ENCODE data around the gene CCDC57. TPM values are rescaled to one million over a fixed set of nuclear protein-coding genes. Genes with fewer than 3 reads are reported as not detected.

Gene CCDC57
- polyA plus RNA-seq, 5 donors = 42.5 to 68.9 (median 64.8) TPM

DNA sequence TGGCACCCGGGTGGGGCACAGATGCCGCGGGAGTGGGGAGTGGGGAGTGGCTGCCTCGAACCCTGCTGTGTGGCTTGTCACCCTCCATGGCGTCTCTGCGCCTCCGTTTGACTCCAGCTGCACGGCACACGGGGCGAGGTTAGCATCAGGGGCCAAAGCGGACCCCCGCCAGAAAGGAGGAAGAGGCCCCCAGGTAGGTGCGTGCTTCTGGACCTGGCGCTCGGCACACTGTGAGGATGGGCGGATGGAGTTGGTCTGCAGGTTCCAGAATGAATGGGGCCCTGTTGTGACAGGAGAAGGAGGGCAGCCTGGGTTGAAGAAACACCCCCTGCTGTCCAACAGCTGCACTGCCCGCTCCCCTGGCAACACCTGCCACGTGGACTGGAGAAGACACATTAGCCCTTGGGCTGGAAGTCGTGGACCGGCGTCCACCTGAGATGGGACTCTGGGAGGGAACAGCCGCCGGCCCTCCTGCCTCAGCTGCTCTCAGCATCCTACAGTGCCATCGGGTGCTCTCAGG, 105.2 kb downstream of the CCDC57 start:
- no peak for DNase-seq

DNA sequence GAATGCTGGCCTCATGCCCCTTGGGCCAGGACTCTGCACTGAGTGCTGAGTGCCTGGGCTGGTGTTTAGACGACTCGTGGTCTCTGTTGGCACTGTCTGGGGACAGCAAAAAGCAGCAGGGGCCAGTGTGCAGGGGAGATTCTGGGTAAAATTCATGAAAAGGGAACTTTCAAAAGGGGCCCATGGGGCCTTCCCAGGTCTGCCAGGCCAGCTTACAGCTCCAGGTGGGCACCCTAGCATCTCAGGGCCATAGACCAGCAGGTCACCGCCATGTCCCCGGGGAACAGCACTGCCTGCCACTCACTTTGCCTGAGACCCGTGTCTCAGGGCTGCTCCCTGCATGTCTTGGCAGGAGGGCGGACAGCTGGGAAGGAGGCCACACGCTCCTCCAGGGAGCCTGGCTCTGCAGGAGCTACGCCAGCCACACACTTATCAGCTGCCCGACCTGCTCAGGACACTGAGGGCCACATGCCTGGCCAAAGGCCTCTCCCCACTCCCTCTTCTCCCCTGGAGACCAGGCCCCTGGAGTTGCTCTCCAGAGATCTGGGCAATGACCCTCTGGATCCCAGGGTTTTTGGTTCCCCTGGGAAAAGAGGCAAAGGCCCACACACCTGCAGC, 105.8 kb downstream of the CCDC57 start:
- DNase-seq = no peak

DNA sequence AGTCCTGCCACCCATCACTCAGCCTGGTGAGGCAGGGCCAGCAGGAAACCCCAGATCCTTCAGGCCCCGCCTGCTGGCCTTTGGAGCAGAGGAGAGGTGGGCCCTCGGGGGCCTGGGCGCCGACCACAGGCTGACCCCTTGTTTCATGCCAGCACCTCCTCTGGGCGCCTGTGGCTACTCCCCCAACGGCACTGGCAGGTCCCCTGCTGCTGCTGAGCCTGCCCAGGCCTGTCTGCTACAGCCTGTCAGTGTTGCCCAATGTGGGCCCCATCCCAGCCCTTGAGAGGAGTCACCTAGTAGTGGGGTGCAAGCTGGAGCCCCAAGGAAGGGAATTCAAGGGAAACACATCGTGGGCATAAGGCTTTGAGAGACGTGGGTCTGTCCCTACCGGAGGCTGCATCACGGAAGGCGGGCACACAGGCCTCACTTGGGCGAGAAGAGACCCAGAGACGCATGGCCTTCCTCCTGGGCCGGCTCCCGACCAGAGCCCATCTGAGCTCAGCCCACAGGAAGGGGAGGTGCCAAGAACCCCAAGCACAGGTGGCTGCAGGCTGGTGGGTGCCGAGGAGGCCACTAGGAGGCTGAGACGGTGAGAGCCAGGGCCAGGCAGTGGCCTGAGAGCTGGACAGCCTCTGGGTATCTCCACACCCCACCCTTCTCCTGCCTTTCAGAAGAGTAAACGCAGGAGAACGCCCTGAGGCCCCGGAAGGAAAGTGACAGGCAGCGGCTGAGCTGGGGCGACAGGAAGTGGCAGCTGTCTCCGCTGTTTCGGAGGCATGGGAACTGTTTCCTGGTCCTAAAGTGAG, 106.6 kb downstream of the CCDC57 start:
- peak in 1 of 2 donors; percentile 33 for DNase-seq

DNA sequence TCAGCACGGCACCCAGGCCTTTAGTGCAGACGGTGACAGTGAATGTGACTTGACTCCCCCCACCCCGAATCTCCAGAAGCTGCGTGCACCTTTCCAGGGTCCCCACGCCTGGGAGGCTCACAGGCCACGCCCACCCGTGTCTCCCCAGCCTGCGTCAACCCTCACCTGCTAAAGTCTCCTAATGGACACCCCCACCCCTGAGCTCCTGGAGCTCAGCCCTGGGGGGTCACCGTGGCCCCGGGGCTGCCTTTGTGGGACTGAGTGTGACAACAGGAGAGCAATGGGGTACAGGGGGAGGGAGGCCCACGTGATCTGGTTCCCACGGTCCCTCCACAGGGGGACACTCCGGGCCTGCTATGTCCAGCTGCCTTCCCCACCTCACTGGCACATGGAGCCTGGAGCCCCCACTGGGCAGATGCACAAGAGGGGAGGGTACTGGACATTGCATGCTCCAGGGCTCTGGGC, 107.2 kb downstream of the CCDC57 start:
- no peak for DNase-seq

DNA sequence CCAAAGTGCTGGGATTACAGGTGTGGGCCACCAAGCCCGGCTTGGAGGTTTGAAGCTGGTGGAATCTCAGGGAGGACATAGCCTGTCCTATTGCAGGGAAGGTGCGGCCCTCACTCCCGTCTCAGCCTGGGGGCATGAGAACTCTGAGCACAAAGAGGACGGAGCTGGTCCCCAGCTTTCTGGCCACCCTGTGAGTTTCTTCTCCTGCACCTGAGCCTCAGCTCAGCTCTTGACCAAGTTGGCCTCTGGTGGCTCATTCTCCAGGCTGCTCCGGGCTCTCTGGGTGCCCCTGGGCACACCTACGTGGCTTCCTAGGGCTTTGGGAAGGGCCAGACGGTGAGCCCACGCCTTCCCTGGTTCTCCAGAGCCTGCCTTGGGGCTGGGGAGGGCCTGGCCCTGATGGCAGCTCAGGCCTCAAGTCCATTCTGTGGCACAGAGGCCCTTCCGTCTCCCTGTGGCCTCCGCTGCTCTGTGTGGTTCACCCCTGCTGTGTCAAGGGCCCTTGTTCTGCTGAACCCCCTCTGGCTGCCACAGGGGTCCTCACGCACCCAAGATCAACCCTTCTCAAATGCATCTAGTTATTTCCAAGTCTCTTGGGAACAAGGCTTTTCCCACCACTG, 107.7 kb downstream of the CCDC57 start:
- no peak for DNase-seq

DNA sequence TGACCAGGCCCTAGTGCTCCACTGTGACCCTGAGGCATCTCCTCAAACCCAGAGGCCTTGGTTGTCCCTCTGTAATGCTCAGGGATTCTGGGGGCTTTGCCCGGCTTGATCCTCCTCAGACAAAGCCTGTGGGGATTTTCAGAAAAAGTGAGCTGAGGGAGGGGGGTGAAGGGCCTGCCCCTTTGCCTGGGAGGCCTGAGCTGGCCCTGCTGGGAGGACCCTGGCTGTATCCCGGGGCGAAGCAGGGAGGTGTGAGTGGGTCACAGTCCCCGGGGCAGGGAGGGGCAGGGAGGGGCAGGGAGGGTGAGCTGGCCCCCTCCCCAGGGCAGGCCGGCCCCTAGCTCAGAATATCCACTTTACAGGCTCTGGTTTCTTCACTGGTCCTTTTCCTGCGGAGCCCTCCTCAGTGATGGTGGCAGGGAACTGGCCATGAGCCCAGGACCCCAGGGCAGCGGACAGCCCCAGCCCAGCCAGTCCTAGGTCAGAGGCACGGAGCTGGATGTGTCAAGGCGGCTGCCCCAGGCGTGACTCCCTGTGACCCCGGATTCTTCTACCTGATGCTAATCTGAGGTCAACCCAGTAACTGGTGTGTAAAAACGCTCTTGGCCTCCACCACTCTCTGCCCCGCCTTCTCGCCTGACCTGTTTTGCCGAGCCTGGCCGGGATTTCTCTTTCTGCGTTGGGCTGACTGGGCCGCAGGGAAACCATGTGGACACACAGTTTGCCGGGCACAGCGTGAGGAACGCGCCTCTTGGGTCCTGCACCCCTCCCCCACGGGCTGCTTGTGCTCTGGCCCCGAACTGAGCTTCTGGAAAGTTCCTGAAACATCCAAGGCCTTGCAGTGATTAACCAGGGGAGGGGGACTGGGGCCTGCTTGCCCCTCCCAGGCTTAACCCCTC, 108.8 kb downstream of the CCDC57 start:
- peak in 1 of 2 donors; percentile 47 for DNase-seq

DNA sequence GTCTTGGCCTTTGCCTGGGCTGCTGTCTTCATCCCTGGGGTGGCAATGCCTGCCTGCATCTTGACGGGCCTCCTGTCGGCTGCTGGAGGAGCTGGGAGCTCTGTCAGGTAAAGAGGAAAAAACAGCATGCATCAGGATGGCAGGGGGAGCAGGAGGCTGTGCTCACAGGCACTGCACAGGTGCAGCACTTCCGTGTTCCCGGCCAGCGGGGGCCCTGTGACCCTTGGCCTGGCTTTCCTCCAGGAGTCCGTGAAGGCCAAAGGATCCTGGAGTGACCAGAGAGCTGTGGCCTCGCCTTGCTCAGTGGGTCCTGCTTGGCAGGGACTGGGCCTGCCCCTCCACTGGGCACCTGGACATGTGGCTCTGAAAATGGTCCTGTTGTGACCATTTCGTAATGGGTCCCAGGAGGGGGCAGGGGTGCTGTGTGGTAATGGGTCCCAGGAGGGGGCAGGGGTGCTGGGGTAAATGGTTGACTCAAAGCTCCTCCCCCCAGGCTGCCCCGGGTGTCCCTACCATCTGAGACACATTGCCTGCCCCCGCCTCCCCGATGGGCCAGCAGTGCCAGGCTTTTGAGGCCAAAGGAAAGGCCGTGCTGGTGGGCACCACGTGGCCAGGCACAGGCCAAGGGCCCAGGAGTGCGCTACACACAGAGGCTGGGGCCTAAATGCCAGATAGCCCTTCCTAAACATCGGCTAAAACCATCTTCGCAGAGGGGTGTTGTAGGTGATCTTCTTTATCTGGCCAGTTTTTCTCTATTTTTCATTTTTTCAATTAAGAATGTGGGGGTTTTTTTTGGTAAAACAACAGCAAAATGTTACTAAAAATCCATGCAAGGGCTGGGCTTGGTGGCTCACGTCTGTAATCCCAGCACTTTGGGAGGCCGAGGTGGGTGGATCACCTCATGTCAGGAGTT, 110.6 kb downstream of the CCDC57 start:
- DNase-seq = no peak

DNA sequence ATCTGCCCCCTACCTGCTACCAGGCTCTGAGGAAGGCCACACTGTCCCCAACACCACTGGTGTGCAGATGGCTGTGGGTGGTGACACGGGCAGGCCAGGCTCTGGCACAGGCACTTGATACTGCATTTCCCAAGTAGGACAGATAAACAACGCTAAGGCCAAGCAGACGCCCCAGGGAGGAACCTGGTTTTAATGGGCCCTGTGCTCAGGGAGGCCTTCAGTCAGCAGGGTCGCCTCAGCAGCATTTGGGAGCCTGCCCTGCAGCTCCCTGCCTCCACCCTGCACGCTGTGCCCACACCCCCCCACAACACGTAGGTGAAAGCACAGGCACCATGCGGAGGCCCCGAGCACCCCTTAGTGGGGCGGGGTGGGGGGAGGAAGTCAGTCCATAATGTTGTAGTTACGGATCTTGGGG, 111.3 kb downstream of the CCDC57 start:
- DNase-seq = no peak

DNA sequence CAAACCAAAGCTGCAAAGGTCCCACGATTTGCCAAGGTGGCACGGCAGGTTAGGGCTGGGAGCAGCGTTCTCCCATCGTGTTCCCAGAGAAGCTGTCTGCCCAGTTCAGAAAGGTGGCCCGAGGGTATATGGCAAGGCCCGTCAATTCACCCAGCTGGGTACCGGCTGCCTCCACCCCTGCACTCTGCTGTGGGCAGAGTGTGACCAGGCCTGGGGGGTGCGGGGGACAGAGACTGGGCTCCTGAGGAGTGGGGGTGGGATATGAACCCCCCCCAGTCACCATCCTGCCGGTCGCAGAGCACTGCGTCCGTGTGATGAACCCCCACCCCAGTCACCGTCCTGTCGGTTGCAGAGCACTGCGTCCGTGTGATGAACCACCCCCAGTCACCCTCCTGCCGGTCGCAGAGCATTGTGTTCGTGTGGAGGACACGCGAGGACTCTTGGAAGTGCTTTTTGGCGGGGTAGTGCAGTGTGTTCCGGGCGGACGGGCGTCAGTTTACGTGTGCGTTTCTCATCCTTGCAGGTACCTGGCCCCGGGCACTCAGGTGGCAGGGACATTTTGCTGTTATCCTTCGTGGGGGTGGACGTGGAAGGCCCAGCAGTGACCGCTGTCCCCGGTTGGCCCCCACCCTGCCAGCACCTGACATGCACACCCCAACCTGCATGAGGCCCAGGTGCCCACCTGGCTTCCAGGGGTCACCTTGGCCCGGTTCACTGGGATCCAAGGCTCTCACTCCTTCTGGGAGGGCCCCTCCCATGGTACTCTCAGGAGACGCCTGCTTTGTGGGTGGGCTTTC, 111.9 kb downstream of the CCDC57 start:
- no peak for DNase-seq

DNA sequence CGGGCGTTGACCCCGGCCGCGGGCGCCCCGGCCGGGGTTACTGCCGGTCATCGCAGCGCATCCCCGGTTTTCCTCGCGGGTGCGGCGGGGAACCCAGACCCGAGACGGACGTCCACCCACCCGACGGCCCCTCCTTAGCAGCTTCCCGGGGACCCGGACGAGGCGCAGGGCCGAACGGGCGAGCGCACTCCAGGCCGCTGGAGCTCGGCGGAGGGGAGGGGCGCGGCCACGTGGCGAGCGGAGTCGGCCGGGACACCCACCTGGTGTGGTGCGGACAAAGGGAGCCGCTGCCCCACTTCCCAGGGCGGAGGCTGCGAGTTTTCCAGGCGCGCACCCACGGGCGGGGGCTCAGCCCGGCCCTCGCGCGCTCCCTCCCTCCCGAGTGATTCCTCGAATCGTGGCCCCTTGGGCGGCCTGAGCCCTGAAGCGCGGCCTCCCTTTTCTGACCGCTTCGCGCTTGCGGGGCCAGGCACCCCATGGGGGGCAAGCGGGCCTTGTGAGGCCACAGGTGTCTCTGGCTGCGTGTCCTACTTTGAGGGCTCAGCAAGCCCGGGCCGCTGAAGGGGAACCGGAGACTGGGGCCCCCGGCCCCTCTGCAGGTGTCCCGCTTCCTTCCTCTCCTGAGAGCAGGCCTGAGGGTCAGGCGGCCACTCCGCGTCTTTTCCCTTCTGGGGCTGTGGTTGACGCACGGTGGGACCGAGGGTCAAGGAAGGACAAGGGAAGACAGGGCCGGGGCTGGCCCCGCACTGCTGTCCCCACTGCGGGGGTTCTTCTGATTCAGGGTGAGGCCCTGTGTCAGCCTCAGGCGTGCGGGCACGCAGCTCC, 113.5 kb downstream of the CCDC57 start:
- DNase-seq = no peak

DNA sequence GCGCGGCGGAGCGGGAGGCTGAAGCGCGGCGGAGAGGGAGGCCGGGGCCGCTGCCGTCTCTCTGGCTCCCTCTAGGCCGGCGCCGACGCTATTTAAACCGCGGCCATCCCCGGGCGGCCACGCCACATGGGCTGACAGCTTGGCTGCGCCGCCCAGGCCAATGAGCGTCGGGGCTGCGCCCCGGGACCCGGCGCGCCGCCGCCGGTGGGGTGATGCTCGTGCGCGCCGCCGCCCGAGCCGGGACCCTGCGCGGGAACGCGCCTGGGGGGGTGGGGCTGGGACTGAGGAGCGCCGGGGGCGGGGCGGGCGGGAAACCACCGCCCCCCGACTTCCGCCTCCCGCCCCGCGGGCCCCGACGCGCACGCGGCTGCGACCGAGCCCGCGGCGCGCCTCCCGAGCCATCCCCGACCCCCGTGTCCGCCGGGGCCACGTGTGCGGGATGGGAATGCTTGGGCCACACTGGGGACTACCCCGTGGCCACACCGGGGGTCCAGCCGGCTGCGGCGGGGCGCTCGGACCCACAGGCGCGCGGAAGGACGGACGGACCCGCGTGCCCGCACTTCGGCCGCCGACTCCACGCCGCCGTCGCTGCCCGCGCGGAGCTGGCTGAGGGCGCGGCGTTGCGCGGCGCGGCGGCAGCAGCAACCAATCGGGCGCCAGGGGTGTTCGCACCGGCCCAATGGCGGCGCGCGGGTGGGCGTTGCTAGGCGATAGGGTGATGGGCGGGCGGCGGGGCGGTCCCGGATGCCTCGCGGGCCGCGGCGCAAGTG, 114.3 kb downstream of the CCDC57 start, which contains the start of gene FASN:
Gene FASN (minus strand): TSS at position 68 of the 770 bp plus-strand sequence. CDS start 1,791 bp downstream, outside the sequence.
- DNase-seq = peak; percentile 94 to 95

DNA sequence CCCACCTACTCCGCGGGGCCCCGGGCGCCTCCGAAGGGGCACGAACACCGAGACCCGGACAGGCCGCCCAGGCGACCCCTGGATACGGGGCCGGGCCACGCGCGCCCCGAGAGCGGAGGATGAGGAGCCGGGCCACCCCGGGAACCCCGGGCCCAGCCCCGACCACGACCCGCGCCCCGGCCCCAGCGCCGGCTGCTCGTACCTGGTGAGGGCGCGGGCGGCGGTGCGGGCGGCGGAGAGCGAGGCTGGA, 114.8 kb downstream of the CCDC57 start:
- DNase-seq = no peak

DNA sequence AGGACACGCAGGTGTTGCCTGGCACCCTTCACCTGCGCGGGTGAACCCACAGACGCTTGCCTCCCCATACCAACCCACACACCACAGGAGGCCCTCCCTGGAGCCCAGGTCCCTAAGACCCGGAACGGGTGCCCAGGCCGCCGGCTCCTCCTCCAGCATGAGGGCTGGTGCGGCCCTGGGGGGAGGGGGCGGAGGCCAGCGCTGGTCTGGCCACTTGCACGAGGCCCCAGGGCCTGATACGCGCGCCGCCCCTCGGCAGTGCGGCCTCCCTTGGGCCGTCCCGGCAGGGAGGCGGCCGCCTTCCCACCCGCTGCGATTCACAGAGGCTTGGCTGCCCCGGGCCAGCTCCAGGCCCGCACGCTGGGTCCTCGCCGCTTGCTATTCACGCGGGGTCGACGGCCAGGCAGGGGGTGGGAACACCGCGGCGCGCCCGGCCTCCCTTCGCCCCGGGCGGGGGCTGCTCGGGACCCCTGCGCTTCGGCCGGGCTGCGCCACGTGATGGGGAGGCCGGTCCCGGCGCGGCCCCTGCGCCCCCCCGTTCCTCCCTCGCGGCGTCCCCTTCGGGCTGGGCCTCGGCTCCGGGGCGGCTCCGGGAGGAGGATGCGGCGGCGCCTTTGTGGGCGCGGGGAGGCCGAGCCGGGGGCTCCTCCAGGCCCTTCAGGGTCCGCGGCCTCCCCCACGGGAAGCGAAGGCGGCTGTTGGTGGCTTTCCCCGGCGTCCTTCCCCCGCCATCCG, 115.3 kb downstream of the CCDC57 start:
- DNase-seq = peak in 1 of 2 donors; percentile 25

DNA sequence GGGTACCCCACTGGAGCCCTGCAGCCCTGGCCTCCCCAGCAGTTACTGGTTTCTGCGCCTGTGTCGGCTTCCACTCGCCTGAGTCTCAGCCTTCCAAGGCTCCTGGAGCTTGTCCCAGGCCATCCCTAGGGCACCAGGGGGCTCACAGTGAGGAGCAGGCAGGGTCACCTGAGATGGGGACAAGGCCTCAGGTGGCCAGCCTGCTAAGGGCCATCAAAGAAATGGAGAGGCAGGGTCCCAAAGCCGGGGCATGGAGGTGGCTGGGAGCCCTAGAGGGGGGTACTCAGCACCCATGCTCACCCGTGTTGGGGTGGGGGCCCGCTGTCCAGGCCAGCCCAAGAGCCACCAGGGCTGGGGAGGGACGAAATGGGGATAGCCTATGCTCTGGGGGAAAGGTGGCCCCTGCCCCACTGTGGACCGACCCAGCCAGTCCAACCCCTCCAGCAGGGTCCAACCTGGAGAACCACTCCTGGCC, 115.9 kb downstream of the CCDC57 start:
- no peak for DNase-seq

DNA sequence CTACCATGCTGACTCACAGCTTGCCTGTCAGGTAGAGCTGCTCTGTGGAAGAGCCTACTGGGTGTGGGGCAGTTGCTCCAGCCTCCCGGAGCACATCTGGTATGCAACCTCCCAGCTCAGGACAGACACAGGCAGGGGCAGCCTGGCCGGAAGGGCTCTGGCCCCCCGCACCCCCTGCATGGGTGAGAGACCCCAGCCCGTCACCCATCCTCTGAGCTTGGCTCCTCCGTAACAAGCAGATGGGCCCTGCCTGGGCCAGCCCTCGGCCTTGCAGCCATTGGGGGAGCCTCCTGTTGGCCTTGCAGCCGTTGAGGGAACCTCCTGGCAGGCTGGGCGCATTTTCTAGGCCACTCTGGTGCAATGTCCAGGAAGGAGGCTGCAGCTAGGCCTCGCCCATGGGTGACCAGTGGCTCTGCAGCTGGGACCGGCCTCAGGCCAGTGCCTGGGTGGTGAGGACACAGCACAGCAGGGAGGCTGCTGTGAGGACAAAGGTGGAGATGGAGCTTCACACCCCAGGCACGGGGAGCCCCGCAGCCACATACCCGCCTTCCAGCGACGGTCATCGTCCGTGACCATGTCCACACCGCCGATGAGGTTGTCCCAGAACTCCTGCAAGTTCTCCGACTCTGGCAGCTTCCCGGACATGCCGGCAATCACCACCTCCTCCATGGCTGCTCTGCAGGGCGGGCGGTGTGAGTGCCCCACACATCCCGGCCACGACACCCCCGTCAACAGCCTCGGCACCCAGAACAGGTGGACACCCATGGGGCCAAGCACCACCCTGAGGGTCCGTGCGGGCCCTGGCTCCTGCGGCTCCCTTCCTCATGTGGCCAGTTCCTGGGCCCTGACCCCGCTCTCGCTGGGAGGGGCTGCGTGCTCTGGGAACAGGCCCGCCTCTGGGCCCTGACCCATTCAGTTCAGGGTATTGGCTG, 116.6 kb downstream of the CCDC57 start:
- no peak for DNase-seq
